GM18499 (cell line): ENCODE results near the gene CNNM3.

ENCODE experiments used
- ATAC-seq: cut with Tn5 transposase; IDR thresholded peaks from one replicate; pipeline ENCODE4 v1.9.1; 2021; ENCODE audit warnings: moderate number of reproducible peaks; ENCODE audit not compliant: insufficient read depth, unreplicated experiment

The CNNM3 gene

DNA sequence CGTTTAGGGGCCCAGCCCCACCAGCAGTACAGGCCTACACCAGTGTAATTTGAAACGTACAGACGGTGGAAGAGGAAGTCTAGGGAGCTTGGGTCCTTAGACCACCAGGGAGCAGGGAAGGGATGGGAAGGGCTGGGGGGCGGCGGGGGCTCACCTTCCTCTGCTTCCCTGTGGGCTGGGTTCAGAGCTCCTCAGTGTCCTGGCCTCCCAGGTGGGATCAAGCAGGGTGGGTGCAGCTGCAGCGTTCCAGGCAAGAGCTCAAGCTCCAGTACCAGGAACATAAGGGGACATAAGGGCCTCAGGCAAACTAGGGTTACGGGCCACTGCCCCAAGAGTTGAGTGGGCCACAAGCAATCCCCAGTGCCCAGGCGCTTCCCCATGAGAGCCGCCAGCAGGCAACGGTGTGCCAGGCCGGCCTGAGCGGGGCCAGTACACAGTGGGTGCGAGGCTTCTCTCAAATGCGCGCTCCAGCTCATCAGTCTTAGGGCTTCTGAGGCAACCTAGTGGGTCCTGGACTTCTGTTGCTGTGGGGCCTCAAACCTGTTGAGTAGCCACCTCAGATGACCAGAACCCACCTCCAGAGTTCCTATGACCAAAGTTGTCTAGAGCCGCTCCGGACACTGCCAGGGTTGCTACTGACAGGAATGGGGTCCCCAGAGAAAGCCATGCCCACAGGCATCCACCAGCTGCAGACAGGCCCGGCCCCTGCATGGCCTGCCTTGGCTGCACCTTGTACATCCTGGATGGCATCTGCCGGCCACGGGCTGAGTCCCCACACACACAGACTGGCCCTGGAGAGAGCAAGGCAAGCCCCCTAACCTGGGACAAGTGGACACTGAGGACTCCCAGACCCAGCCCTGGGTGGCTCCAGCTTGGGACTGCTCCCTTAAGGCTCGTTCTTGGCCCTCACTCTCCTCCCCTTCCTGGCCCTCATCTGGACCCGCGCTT lies 22.6 kb downstream of the CNNM3 start:
- ATAC-seq, result no peak

GRCh38 chr2:96839293-96839874 lies 23.3 kb downstream of the CNNM3 start:
- no peak for ATAC-seq

DNA sequence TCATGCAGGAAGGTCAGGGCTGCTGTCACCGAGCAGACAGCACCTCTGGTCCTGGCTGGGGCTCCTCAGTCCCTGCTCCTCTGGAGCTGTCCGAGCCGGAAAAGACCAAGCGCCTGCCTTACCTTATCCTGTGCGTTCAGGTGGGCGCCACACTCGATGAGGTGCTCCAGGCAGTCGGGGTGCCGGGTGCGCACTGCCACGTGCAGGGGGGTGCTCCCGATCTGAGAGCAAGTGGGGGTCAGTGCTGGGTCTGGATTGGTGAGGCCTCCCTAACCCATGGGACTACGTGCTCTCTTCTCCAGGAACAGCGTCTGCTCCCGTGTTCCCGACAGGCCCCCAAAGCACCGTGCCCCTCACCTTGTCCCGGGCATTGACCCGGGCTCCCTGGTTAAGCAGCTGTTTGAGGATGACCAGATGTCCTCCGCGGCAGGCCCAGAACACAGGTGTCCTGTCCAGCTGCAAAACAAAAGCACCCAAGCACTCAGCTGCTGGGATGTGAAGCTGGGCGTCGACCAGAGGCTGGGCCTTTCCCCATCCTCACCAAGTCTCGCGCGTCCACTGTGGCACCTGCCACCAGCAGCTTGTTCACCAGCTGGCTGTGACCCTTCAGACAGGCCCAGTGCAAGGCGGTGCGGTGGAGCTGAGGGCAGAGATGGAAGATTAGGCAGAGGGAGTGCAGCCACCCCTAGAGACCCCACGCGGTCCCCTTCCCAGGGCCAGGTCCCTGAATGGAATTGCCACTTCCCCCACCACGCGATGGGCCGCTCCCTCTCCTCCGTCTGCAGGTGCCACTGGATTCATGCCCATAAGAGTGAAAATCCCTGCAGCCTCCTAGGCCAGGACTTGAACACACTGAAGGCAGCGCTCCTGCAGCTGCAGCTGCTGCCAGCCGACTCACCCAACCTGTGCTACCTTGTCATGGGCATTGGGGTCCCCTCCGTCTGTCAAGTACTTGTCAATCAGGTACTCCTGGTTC lies 24.1 kb downstream of the CNNM3 start:
- ATAC-seq, result no peak

DNA sequence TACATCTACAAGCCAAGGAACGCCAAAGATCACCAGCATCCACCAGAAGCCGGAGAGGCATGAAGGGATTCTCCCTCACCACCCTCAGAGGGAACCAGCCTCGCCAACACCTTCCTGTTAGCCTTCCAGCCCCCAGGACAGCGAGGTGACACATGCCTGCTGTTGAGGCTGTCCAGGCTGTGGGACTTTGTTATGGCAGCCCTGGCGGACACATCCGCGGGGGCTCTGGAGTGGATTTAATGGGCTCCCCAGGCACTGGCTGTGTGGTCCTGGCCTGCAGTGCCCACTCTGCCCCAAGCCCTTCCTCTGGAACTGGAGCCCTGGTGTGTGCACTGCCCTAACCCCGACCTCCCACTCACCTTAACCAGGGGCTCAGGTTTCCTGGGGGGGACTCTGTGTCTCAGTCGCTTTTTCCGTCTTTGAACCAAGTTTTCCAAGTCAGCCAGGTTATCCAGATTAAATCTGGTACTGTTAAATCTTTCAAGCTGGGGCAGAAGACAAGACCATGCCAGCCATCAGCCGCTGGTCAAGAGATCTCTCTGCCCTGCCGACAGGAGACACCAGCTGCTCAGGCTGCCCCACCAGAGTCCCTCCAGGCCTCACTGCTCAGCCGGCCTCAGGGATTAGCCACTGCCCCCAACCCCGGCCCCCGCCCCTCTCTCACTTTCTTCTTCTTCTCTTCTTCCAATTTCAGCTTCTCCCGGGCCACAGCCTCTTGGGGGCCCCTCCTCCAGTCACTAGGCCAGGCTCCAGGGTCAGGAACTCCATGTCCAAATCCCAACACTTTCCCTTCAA lies 25.8 kb downstream of the CNNM3 start:
- no peak for ATAC-seq

- ATAC-seq, result no peak
Measured at GRCh38 chr2:96842600-96842999, 26.5 kb downstream of the CNNM3 start.

- ATAC-seq, result no peak
Measured at GRCh38 chr2:96843538-96844268, 27.6 kb downstream of the CNNM3 start, which contains the start of gene ANKRD23. Gene ANKRD23 (minus strand): TSS chr2:96844021. CDS start chr2:96843992, 29 bp downstream.

DNA sequence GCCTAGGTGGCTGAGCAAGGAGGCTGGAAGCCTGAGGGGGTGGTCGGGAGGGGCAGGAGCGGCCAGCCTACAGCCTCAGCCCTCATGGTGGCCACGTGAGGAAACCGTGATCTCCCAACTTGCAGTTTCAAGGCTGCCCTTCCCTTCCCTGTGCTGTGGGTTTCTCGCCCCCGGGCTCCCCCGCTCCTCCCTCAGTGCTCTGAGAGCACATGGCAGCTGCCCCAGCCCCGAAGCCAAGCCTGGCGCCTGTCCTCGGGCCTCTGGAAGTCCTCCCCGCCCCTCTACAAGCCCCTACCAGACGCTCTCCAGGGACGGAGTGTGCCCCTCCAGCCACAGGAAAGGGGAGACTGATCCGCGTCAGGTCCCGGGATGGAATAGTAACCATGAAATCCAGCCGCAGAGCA lies 28.3 kb downstream of the CNNM3 start:
- no peak for ATAC-seq

- ATAC-seq, result no peak
Measured at GRCh38 chr2:96846825-96847224, 30.8 kb downstream of the CNNM3 start.

DNA sequence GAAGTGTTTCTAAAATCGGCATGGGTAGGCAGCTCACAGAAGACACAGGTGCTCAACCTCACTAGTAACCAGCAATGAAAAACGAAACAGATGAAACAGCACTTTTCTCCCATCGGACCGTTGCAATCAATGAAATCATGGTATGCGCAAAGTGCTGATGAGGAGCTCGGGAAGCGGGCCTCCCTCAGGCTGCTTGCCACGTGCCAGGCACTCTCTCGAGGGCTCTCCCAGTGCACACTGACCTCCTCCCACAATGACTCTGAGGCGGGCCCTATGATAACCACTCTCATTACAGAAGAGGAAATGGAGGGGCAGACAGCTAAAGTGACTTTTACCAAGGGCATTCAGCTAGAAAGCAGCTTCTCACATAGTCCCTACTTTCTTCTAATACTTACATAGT lies 31.5 kb downstream of the CNNM3 start:
- no peak for ATAC-seq

GRCh38 chr2:96848264-96848663 lies 32.2 kb downstream of the CNNM3 start:
- ATAC-seq, result no peak

DNA sequence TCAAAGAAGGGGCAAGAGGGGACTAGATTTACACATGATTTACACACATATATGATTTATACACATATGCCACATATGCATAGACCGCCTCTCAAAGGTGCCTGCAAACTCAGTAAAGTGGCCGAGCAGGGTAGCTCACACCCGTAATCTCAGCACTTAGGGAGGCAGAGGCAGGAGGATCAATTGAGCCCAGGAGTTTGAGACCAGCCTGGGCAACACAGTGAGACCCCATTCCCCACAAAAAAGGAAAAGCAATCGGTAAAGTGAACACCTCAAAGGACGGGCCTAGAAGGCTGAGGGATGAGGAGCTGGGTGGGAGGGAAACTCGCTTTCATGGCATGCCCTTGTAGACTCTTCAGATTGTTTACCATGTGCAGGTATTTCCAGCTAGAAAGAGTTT lies 36.6 kb downstream of the CNNM3 start:
- ATAC-seq, result no peak

GRCh38 chr2:96853321-96853720 lies 37.3 kb downstream of the CNNM3 start:
- no peak for ATAC-seq

DNA sequence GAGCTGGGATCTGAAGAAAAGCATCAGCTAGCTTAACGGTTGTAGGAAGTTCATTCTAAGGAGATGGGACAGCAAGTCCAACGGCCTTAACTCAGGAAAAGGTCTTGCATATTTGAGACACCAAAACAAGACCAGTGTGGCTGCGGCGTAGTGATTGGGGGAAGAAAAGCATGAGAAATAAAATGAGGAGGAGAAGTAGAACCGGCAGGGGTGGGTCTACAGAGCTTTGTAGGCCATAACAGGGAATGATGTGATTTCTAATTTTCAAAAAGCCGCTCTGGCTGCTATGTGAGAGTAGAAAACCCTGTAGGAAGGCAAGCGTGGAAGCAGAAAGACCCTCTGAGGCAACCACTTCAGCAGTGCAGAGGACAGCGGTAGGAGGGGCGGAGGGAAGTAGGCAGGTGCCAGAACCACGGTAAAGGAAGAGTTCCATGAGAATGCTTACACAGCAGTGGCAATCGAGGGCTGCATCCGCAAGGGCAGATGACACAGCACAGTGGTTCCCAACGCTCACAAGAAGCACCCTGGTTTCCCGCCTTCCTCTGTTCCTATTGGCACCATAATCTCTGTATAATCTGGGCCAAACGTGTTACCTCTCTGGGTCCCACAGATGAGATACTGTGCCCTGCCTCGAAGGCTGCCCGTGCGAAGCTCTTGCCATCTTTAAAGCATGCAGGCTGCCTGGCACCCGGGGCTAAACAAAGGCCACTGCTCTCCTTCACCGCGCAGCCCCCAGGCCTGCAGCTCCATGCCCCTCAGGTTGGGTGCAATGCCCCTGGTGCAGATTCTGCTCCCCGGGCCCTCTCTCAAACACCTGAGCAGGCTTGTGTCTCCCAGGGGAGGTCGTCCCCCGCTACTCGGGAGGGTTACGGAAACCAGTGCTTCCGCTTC lies 41.0 kb downstream of the CNNM3 start:
- no peak for ATAC-seq

DNA sequence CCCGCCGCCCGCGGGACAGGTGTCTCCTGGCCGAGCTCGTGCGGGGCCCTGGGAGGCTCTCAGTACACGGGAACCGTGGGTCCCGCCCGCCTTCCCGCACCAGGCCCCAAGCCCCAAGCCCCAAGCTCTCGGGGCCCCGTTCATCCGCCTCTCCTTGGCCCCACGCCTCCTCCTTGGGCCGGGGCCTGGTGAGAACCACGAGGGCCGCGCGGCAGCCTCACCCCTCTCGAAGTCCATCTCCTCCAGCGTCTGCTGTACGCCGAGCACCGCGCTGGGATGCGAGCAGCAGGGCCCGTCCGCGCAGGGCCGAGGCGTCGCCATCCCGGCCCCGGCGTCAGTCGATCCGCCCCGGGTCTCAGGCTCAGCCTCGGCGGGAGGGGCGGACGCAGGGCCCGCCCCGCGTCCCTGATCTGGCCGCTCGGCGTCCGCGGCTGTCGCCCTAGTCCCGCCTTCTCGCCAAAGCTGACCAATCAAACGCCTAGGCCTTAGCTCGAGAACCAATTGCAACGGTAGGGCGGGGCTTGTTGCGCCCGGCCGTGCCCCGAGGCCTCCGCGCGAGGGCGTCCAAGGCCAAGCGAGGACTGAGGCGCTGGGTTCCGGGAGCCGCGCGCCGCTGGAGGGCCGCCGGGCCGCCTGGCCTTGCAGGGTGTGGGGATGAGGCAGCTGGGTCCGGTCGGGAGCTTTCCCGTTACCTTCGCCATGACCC lies 41.8 kb downstream of the CNNM3 start, which contains the start of gene ANKRD39:
Gene ANKRD39 (minus strand): TSS at position 350 of the 706 bp plus-strand sequence. CDS start 29 bp downstream, at position 321.
- ATAC-seq, result peak; percentile 82

- no peak for ATAC-seq
Measured at GRCh38 chr2:96859099-96859649, 43.1 kb downstream of the CNNM3 start.

- ATAC-seq, result no peak
Measured at GRCh38 chr2:96859681-96860064, 43.6 kb downstream of the CNNM3 start.
